Aorta (tissue), 5 donors: ENCODE data around the gene PLEKHG3. TPM values are rescaled to one million over a fixed set of nuclear protein-coding genes. Genes with fewer than 3 reads are reported as not detected.
"Not testable (repeated sequence)": the region's sequence is repeated elsewhere in the genome, so short reads cannot be mapped to it uniquely, and the experiment has no call there.

Source experiments
- ATAC-seq: fragments of 200-7000 bp; cut with Tn5 transposase; one replicate; pipeline ENCODE4 v1.9.1; 2022; ENCODE audit warnings: moderate library complexity; ENCODE audit not compliant: low FRiP score
- DNase-seq, 2 donors: peaks; one replicate each; pipeline ENCODE4 v3.0.0-alpha.2; 2020
- H3K27ac ChIP-seq, 2 donors: one replicate each; pipeline ENCODE4 v1.5.1; 2013; ENCODE audit warnings: low read length in 2 of 2, mild to moderate bottlenecking in 2 of 2, moderate library complexity in 2 of 2, control low read depth in 1 of 2, inconsistent platforms in 1 of 2, low read depth in 1 of 2
- H3K27me3 ChIP-seq, 2 donors: one replicate each; pipeline ENCODE4 v1.6.1; 2013; ENCODE audit warnings: control low read depth in 1 of 2, low read length in 1 of 2, mild to moderate bottlenecking in 1 of 2, moderate library complexity in 1 of 2; ENCODE audit not compliant: insufficient read depth in 2 of 2, control insufficient read depth in 1 of 2
- H3K36me3 ChIP-seq, 2 donors: one replicate each; pipeline ENCODE4 v1.6.1; 2013; ENCODE audit warnings: control low read depth in 1 of 2, low read length in 1 of 2, mild to moderate bottlenecking in 1 of 2; ENCODE audit not compliant: insufficient read depth in 2 of 2, control insufficient read depth in 1 of 2
- H3K4me1 ChIP-seq, 2 donors: one replicate each; pipeline ENCODE4 v1.6.1; 2013; ENCODE audit warnings: low read length in 2 of 2, control low read depth in 1 of 2, mild to moderate bottlenecking in 1 of 2, moderate library complexity in 1 of 2; ENCODE audit not compliant: insufficient read depth in 2 of 2, control insufficient read depth in 1 of 2
- H3K4me3 ChIP-seq, 2 donors: one replicate each; pipeline ENCODE4 v1.5.1; 2013; ENCODE audit warnings: low read length in 2 of 2, control low read depth in 1 of 2, mild to moderate bottlenecking in 1 of 2
- H3K9me3 ChIP-seq: one replicate; pipeline ENCODE4 v1.6.1; 2013; ENCODE audit warnings: mild to moderate bottlenecking, low read length; ENCODE audit not compliant: control insufficient read depth
- WGBS, 2 donors: extraction: QIAGEN DNeasy Blood & Tissue Kit; methylation state at CpG; one replicate each; pipeline ENCODE4 v1.1.7; 2013; 5-methylcytosine and 5-hydroxymethylcytosine counted together
- intact Hi-C, 2 donors: fragments of 100-400 bp; cut with DNase I; formaldehyde crosslinking; loops; one replicate each; pipeline versions ENCODE4 v1.14.2 to v1.15.0; 2022
- long read RNA-seq, 2 donors: library from polyadenylated mRNA; unstranded; transcript quantifications; one replicate each; pipeline ENCODE4 v2.0.0, GENCODE V29; 2020 to 2021
- polyA plus RNA-seq, 2 donors: library from polyadenylated mRNA; stranded (reverse); fragments of 200-250 nt; gene quantifications; one replicate each; pipeline ENCODE4 v1.2.3, GENCODE V29; 2013
- total RNA-seq, 2 donors: library from RNA; stranded (reverse); fragmentation: NEBNext Ultra II Directional; extraction: Animal tissue kit (Norgen Biotek cat#: 25700); gene quantifications; one replicate each; pipeline ENCODE4 v1.2.1, GENCODE V29; 2021
- donor health status: healthy with polysubstance abuse.
- donor health status: Bipolar disorder and iron deficiency.
- donor health status: DM: no; HTN: no; CAD: no.
- donor health status: DM: no; HTN: no; CAD: no.
- donor health status: DM: yes; HTN: yes; CAD: no.

The PLEKHG3 gene
- 10 to 100 TPM; 46.5 to 82.9 TPM for total RNA-seq
- 10 to 100 TPM; 10.9 to 49.8 TPM for polyA plus RNA-seq
- long read RNA-seq, donor 1, partial matches to known transcripts, result 29 of 42 reads
- long read RNA-seq, donor 1, other reads (novel, unspliced or antisense), result 9 of 42 reads
- long read RNA-seq, donor 2, full-length matches to known transcripts, result 4 of 34 reads
- long read RNA-seq, donor 2, partial matches to known transcripts, result 18 of 34 reads
- long read RNA-seq, donor 2, other reads (novel, unspliced or antisense), result 12 of 34 reads

DNA sequence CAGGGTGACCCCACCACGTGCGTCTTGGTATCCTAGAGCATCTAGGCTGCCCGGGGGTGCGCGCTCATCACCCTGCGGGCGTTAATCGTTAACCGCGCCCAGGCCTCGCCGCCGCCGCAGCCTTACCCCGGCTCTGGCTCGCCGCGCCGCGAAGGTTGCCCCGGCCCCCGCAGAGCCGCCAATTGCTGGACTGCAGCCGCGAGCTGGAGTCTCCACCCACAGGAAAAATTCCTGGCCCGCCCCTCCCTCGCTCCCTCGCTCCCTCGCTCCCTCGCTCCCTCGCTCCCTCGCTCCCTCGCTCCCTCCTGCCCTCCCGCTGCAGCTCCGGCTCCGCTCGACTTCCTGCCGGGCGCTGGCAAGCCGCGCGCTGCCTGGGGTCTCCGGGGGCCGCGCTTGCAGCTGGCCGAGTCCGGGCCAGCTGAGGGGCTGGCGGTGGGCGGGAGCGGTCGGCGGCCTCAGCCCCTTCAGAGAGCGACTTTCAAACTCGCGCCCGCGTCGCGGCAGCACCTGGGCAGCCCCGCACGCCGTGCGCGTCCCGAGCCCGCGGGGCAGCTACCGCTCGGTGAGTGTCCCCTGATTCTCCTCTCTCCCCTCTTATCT lies at the start of gene PLEKHG3:
Gene PLEKHG3 (plus strand): TSS at position 282 of the 600 bp plus-strand sequence. CDS start 23,208 bp downstream, outside the sequence.
- DNase-seq (peak; percentile 87 to 95), ATAC-seq (peak; percentile 81)
- Histone ChIP-seq H3K27me3 (no peaks in the 10 kb centered on the region), H3K27ac (peak within 1 kb of the TSS; percentile 62 to 86), H3K36me3 (no peaks in the 10 kb centered on the region), H3K4me1 (no peaks in the 10 kb centered on the region), H3K4me3 (peak within 1 kb of the TSS; percentile 70 to 87), H3K9me3 (no peaks in the 10 kb centered on the region)
- intact Hi-C loops, result loop anchor here in 1 of 2 donors (2.0 kb wide), 1 partner anchor 21 kb away; no protein-coding TSS in a partner anchor
- WGBS, 2 donors, result 0% methylated on average over 60 to 69 of the region's 69 CpGs

DNA sequence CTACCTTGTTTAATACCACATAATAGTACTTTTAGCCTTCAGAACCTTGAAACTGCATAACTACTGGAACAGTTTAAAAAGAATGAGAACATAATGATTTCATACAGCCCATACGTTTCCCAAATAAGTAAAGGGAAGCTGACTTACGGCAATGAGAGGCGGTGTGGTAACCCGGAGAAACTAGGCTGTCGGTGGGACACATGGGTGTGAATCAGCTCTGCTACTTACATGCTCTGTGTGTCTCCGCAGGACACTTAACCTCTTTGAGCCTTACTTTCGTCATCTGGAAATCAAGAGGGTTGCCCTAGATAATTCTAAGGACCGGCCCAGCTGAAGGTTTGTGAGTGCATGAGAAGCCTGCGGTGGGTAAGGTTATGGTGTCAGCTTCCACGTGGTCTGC lies 49.3 kb upstream of the PLEKHG3 start:
- WGBS, 2 donors, result 49 to 50% methylated on average over 10 of the region's 10 CpGs

DNA sequence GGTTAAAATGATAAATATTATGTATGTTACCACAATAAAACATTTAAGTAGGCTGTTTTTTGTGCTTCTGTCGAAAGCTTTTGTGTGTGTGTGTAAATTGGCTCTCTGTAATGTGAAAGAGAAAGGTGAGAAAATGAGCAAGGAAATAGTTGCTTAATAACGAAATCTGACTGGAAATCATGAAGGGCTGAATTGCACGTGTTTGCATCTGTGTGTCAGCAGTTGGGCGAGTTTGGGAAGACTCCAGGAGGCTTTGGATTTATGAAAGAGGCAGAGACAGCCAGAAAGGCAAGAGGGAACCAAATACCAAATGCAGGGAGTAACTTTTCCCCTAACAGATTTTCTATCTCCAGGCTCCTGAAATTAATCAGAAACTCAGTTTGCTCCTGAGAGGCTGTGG lies 47.2 kb upstream of the PLEKHG3 start:
- 26 to 31% methylated on average over 4 of the region's 4 CpGs for WGBS, 2 donors
- H3K27ac ChIP-seq, result no peak overlapping the region
- no peaks in the 10 kb centered on the region for H3K27me3 ChIP-seq
- DNase-seq (no peak), ATAC-seq (no peak)
- no peak overlapping the region for H3K4me3 ChIP-seq
- intact Hi-C loops, result no loop called here
- peaks cover 0 to 3% of the 10 kb centered on the region in 2 donors for H3K4me1 ChIP-seq
- no peaks in the 10 kb centered on the region for H3K36me3 ChIP-seq
- H3K9me3 ChIP-seq, result no peaks in the 10 kb centered on the region

More for the DNA sequence above, 49.3 kb upstream of the PLEKHG3 start:
- Histone ChIP-seq H3K27ac (peak overlapping the region; percentile 50 to 52), H3K36me3 (no peaks in the 10 kb centered on the region), H3K4me3 (no peak overlapping the region), H3K9me3 (no peaks in the 10 kb centered on the region), H3K27me3 (no peaks in the 10 kb centered on the region), H3K4me1 (peaks cover 0 to 3% of the 10 kb centered on the region in 2 donors)
- DNase-seq (no peak), ATAC-seq (peak; percentile 42)
- intact Hi-C loops, result no loop called here

DNA sequence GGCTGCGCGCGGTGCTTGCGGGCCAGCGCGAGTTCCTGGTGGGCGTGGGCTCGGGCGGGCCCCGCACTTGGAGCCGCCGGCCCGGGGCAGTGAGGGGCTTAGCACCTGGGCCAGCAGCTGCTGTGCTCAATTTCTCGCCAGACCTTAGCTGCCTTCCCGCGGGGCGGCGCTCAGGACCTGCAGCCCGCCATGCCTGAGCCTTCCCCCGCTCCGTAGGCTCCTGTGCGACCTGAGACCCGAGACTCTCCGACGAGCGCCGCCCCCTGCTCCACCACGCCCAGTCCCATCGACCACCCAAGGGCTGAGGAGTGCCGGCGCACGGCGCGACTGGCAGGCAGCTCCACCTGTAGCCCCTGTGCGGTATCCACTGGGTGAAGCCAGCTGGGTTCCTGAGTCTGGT lies 46.0 kb upstream of the PLEKHG3 start:
- intact Hi-C loops, result no loop called here
- Histone ChIP-seq H3K27ac (no peak overlapping the region), H3K4me3 (no peak overlapping the region), H3K4me1 (peaks cover 0 to 3% of the 10 kb centered on the region in 2 donors), H3K36me3 (no peaks in the 10 kb centered on the region), H3K9me3 (no peaks in the 10 kb centered on the region), H3K27me3 (no peaks in the 10 kb centered on the region)
- 93 to 94% methylated on average over 35 of the region's 35 CpGs for WGBS, 2 donors
- ATAC-seq (no peak), DNase-seq (no peak)

DNA sequence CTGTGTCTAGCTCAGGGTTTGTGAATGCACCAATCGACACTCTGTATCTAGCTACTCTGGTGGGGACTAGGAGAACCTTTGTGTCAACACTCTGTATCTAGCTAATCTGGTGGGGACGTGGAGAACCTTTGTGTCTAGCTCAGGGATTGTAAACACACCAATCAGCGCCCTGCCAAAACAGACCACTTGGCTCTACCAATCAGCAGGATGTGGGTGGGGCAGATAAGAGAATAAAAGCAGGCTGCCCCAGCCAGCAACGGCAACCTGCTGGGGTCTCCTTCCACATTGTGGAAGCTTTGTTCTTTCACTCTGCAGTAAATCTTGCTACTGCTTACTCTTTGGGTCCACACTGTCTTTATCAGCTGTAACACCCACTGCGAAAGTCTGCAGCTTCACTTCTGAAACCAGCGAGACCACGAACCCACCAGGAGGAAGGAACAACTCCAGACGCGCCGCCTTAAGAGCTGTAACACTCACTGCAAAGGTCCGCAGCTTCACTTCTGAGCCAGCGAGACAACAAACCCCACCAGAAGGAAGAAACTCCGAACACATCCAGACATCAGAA lies 45.4 kb upstream of the PLEKHG3 start:
- H3K9me3 ChIP-seq, H3K27me3 ChIP-seq, H3K27ac ChIP-seq, H3K4me3 ChIP-seq, ATAC-seq, H3K36me3 ChIP-seq, H3K4me1 ChIP-seq, DNase-seq, intact Hi-C loops: not testable (repeated sequence)
- 84 to 86% methylated on average over 13 of the region's 13 CpGs for WGBS, 2 donors

DNA sequence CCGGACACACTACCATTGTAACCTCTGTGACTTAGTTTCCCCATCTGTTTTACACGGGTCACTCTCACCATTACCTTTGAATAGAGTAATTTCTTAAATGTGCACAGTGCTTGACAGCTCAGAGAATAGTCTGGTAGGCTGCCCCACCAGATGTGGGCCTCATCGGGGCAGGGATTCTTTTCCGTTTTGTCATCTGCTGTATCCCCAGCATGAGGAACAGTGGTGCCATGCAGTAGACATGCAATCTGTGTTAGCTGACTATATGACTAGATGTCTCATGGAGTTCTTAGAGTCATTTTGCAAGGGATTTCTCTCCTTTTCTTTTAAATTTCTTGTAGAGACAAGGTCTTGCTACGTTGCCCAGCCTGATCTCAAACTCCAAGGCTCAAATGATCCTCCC lies 44.9 kb upstream of the PLEKHG3 start:
- Histone ChIP-seq H3K4me3 (no peak overlapping the region), H3K27me3 (no peaks in the 10 kb centered on the region), H3K4me1 (no peaks in the 10 kb centered on the region), H3K27ac (no peak overlapping the region), H3K9me3 (no peaks in the 10 kb centered on the region), H3K36me3 (no peaks in the 10 kb centered on the region)
- no peak for DNase-seq
- intact Hi-C loops, result no loop called here
- WGBS, 2 donors, result 88 to 90% methylated on average over 5 of the region's 5 CpGs
- no peak for ATAC-seq

DNA sequence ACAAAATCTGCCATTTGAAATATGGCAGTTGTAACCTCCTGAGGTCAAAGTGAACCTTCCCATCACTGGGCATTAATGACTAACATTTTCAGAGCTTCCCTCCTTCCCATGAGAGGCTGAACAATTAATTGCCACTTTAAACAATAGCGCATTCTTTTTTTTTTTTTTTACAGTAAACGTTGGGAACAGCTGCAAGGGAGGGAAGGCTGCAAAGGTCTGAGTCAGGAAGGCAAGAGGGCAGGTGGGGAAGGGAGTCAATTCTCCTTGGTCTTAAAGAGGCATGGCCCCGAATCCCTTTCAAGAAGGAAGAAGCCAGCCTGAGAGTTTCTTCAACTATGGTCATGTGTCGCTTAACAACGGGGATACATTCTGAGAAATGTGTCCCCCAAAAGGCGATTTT lies 41.0 kb upstream of the PLEKHG3 start:
- ATAC-seq (no peak), DNase-seq (no peak)
- H3K36me3 ChIP-seq, result no peaks in the 10 kb centered on the region
- no peaks in the 10 kb centered on the region for H3K4me1 ChIP-seq
- H3K9me3 ChIP-seq, result no peaks in the 10 kb centered on the region
- no peak overlapping the region for H3K4me3 ChIP-seq
- H3K27me3 ChIP-seq, result no peaks in the 10 kb centered on the region
- intact Hi-C loops, result no loop called here
- WGBS, 2 donors, result 88% methylated on average over 6 of the region's 6 CpGs
- H3K27ac ChIP-seq, result no peak overlapping the region

DNA sequence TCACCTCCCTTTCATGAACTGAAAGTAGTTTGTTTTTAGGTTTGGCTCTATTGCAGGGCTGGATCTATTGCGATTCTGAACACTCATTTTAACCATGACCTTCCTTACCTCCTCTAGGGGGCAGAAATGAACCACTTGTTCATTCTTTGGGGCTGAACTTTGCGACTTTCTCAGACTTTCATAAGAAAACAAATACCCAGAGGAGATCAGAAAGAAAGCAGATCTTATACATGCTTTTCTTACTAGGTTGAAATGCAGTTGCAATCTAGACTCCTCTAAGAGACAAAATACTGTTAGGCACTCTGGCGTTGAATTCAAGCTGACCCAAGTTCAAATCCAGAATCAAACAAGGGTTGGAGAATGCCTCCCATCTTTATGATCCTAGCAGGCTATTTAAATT lies 32.6 kb upstream of the PLEKHG3 start:
- Histone ChIP-seq H3K27me3 (no peaks in the 10 kb centered on the region), H3K9me3 (no peaks in the 10 kb centered on the region), H3K4me3 (no peak overlapping the region), H3K27ac (no peak overlapping the region), H3K4me1 (no peaks in the 10 kb centered on the region), H3K36me3 (no peaks in the 10 kb centered on the region)
- ATAC-seq, result peak; percentile 84
- intact Hi-C loops, result loop anchor here (5.0 to 10.0 kb wide), 3 partner anchors 36 to 213 kb away; no protein-coding TSS in a partner anchor
- no peak for DNase-seq
- 1 to 2% methylated on average over 3 of the region's 3 CpGs for WGBS, 2 donors
